Erythroblast (primary cell): ENCODE results near the gene ZCCHC14.

Experiments
- GATA1 ChIP-seq: IDR thresholded peaks from 2 replicates; pipeline ENCODE4 v1.6.1; 2011; ENCODE audit warnings: low read depth, mild to moderate bottlenecking, control low read depth, low read length, moderate library complexity
- POLR2A ChIP-seq: IDR thresholded peaks from 2 replicates; pipeline ENCODE4 v1.6.1; 2011; ENCODE audit warnings: mild to moderate bottlenecking, low read length

DNA sequence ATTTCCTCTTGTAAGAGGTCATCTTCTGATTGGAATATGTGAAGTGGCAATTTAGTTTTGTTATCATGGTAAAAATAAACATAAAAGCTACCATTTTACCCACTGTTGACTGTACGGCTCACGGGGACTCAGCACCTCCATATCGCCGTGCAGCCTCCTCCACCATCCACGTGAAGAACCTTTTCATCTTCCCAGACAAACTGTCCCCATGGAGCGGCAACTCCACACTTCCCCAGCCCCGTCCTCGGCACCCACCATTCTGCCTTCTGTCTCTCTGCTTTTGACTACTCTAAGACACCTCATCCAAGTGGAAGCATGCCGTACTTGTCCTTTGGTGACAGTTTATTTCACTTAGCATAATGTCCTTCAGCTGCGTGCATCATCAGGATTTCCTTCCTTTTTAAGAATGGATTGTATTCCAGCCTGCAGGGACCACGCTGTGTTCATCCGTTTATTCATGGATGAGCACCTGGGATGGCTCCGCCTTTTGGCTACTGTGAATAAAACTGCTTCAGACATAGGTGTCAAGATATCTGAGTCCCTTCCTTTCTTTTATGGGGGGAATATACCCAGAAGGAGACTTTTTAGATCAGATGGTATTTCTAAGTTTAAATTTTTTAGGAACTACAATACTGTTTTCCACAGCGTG, 123.6 kb downstream of the ZCCHC14 start:
- TF ChIP-seq POLR2A (no peak), GATA1 (no peak)
